CD4-positive, alpha-beta T cell treated with Interleukin-4 for 4 hours (primary cell): Measurements from ENCODE around the gene PSMA4.
"Not testable (repeated sequence)": the region's sequence is repeated elsewhere in the genome, so short reads cannot be mapped to it uniquely, and the experiment has no call there.

ENCODE experiments used
- DNase-seq: peaks from one replicate; pipeline ENCODE4 v3.0.0-alpha.2; 2020

The PSMA4 gene

GRCh38 chr15:78552597-78552996 is 12.4 kb downstream of the PSMA4 start:
- DNase-seq = no peak

DNA sequence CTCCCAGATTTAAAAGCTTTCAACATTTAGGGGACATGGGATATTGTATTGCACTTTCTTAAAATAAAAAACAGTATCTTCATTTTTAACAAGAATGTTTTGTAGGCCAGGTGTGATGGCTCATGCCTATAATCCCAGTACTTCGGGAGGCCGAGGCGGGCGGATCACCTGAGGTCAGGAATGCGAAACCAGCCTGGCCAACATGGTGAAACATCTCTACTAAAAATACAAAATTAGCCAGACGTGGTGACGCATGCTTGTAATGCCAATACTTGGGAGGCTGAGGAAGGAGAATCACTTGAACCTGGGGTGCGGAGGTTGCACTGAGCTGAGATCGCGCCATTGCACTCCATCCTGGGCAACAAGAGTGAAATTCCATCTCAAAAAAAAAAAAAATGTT is 20.0 kb downstream of the PSMA4 start:
- not testable (repeated sequence) for DNase-seq

DNA sequence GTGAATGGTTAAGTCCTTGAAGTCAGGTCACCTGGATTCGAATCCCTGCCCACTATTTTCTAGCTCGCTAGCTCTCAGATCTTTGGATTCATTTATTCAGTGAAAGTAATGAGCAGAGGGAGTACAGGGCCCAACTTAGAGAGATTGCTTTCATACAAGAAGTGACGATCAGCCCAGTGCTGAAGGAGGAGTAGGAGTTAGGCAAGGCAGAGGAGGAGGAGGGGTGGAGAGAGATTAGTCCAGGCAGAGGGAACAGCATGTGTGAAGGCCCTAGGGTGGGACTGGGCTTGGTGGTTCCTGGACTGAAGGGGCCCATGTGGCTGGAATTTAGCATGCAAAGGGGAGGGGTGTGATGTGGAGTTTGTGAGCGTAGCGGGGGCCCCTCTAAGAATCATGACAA is 21.2 kb downstream of the PSMA4 start:
- no peak for DNase-seq

- no peak for DNase-seq
These were observed 22.8 kb downstream of the PSMA4 start for GRCh38 chr15:78563092-78563491.

DNA sequence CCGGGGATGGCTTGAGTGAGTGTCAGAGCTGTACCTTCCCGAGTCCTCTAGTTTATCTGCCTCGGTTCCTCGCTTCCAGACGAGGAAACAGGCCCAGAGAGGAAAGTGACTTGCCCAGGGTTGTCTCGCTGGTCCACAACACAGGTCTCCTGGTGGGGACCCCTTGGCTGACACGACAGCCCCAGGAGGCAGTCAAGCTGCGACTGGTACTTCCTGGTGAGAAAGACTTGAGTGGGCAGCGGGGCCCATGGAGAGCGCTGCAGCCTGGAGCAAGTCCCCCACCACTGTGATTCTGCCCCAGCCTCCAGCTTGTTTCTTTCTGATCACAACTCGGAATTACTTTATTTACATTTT is 24.5 kb downstream of the PSMA4 start:
- DNase-seq = no peak

DNA sequence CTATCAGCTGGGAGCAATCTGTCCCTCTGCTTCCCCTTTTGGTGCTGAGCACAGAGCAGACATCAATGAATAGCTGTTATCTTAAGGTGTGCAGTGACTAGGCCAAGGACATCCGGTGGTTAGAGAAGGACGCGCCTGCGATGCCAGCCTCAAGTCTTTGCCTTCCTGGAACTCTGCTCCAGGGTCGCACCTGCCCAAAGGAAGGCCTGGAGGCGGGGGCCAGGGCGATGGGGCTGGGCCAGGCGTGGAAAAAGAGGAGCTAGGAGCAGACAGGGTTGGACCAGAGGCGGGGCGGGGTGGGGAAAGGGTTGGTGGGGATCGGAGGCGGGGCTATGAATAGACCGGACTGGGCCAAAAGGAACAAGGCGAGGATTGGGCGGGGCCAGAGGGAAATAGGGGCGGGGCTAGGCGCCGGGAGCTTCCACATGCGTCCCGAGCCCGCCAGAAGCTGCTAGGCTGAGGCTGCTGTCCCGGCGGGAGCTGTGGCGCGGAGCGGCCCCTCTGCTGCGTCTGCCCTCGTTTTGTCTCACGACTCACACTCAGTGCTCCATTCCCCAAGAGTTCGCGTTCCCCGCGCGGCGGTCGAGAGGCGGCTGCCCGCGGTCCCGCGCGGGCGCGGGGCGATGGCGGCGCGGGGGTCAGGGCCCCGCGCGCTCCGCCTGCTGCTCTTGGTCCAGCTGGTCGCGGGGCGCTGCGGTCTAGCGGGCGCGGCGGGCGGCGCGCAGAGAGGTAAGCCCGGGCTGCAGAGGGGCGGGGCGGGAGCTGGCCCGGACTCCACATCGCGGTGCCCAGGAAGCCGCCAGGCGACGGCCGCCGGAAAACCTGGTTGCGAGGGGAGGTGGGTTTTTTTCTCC is 25.1 kb downstream of the PSMA4 start, which contains the start of gene CHRNA5:
TSS of gene CHRNA5 (plus strand) at position 424 of the 854 bp plus-strand sequence. CDS start at position 624, 200 bp downstream.
- peak; percentile 70 for DNase-seq

GRCh38 chr15:78565951-78566774 is 25.9 kb downstream of the PSMA4 start:
- no peak for DNase-seq

- no peak for DNase-seq
These were observed 27.3 kb downstream of the PSMA4 start for GRCh38 chr15:78567531-78567930.

DNA sequence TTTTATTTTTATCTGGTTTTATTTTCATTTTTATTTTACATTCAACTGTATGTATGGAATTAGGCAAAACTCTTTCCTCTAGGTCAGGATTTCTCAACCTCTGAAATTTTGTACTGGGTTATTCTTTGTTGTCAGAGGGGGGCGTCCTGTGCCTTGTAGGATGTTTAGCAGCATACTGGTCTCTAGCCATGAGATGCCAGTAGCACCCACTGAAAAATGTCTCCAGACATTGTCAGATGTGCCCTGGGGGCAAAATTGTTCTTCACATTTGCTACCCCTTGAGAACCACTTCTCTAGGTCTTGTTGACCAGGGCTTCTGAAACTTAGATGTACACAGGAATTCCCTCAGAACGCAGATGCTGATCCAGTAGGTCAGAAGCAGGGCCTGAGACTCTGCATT is 30.5 kb downstream of the PSMA4 start:
- no peak for DNase-seq

DNA sequence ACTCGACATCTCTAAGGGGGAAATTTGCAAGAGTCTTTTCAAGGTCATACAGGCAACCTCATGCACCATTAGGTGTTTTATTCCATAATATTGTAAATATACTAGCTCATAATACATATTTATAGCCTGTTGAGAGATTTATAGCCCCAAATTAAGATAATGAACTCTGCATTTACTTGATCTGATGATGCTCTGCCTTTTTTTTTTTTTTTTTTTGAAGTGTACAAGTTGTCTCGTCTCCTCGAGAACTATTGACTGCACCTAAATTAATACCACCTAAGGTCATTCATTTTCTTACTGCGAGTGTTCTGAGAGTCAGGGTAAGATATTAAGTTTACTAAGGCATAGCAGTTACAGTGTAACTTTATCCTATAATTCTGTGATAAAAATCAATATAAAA is 31.1 kb downstream of the PSMA4 start:
- no peak for DNase-seq

DNA sequence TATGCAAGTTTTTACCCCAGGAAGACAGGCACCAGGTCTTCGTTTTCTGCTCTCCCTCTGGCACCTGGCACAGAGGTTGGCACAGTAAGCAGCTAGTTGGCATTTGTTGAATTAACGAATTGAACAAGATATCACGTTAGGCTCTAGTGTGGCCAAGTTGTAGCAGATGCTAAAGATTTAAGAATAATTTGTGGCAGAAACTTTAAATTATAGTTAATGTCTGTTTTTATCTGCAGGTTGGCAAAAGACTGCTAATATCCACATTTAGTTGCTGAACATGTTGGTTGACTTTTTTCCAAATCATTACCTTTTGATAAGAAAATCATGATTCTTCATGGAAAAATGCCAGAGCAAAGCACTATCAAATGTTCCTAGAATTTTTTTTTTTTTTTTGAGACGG is 33.2 kb downstream of the PSMA4 start:
- no peak for DNase-seq

GRCh38 chr15:78574944-78575343 is 34.7 kb downstream of the PSMA4 start:
- DNase-seq = no peak

- no peak for DNase-seq
These were observed 57.3 kb downstream of the PSMA4 start for GRCh38 chr15:78597583-78597982.

- no peak for DNase-seq
These were observed 58.1 kb downstream of the PSMA4 start for GRCh38 chr15:78598348-78598747.

GRCh38 chr15:78599189-78599588 is 58.9 kb downstream of the PSMA4 start:
- no peak for DNase-seq
